Measurements from ENCODE around the gene PIAS2.
"Not testable (repeated sequence)": the region's sequence is repeated elsewhere in the genome, so short reads cannot be mapped to it uniquely, and the experiment has no call there.

Gene PIAS2

GRCh38 chr18:46909497-46909896 is 7.8 kb downstream of the PIAS2 start:
- DNase-seq (ENCODE audit: low read depth) = no peak

DNA sequence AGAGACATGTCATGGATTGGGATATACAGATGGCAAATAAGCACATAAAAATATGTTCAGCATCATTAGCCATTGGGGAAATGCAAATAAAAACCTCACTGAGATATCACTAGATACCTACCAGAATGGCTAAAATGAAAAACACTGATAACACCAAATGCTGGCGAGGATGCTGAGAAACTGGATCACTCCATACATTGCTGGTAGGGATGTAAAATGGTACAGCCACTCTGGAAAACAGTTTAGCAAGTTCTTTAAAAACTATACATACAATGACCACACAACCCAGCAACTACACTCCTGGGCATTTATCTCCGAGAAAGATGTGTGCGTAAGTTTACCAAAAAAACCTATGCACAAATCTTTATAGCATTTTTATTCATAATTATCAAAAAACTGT is 13.9 kb downstream of the PIAS2 start:
- no peak for DNase-seq (ENCODE audit: low read depth)

DNA sequence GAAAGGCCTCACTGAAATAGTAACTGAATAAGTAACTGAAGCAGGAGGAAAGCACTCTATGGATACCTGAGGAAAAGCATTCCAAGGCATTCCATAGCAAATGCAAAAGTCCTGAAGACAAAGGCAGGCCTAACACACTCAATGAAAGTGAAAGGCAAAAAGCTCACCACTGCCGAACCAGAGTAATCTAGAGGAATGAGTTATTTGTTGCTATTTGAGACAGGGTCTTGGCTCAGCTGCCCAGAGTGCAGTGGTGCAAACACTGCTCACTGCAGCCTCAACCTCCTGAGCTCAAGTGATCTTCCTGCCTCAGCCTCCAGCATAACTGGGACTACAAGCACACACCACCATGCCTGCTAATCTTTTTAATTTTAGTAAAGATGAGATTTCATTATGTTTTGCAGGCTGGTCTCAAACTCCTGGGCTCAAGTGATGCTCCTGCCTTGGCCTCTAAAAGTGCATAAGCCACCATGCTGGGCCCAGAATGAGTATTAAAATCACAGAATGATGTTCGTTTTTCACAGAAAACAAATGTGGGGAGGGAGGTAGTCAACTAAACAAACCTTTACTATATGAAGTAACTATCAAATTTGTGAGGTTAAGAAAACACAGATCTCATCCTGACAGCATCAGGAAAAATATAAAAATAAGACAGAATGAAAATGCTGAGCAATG is 17.9 kb downstream of the PIAS2 start:
- no peak for DNase-seq (ENCODE audit: low read depth)

GRCh38 chr18:46894124-46894523 is 23.2 kb downstream of the PIAS2 start:
- DNase-seq (ENCODE audit: low read depth) = no peak

DNA sequence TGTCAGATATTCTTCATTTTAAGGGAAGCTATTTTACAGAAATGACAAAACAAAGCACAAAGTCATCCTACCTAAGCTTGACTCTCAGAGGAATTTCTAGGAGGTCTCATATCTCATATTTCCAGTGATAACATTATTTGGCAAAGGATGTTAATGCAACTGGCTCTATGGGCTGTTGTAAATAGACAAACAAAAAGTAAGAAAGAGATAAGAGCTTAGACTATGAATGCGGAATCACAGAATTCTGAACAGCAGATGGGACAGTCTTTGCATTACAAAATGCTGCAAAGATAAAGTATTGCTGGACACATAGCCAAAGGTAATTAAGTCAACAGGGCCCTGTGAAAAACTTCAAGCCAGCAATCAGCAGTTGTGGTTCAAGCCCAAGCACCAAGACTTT is 23.9 kb downstream of the PIAS2 start:
- no peak for DNase-seq (ENCODE audit: low read depth)

- DNase-seq (ENCODE audit: low read depth) = no peak
Observed at GRCh38 chr18:46892842-46893241, 24.5 kb downstream of the PIAS2 start.

DNA sequence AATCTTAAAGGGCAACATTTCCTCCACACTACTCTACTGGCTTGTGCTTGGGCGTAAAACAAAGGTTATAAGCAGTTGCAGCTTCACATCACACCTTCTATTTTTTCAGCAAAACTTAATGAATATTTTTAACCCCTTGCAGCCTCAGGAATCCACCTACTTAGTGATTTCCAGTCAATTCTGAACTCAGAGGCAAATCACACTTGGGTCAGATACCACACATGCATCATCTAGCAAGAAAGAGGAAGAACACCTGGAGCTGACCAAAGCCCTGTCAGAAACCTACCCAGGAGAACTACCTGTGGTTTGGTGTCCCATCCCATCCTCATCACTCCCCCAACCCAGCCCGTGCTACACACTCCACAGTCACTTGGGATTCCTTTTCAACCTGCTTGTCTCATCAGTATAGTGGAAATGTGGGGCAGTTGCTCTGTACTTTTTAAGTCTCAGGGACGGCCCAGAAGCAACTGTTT is 25.5 kb downstream of the PIAS2 start:
- DNase-seq (ENCODE audit: low read depth) = no peak

DNA sequence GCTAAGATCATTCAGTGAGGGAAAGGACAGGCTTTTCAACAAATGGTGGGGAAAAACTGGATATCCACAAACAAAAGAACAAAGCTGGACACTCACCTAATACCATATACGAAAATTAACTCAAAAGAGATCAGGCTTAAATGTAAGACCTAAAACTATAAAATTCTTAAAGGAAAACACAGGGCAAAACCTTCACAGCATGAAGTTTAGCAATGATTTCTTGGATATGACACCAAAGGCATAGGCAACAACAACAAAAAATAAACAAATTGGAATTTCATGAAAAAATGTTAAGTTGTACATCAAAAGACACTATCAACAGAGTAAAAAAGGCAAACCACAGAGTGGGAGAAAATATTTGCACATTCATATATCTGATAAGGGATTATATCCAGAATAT is 28.3 kb downstream of the PIAS2 start:
- no peak for DNase-seq (ENCODE audit: low read depth)

DNA sequence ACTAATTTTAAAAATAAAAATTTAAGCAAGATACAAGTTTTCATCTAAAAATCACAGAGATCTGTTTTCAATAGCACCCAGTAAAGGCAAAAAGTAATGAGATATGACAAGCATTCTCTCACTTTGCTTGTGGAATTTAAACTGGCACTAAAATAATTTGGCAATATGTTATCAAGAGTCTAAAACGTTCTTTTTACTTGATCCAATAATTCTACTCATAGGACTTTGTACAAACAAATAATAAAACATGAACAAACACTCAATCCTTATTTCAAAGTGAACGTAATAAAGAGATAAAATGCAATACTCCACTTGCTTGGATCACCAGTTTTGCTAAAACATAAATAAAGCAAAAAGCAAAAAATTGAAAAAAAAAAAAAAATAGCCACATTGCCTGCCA is 30.4 kb downstream of the PIAS2 start:
- no peak for DNase-seq (ENCODE audit: low read depth)

DNA sequence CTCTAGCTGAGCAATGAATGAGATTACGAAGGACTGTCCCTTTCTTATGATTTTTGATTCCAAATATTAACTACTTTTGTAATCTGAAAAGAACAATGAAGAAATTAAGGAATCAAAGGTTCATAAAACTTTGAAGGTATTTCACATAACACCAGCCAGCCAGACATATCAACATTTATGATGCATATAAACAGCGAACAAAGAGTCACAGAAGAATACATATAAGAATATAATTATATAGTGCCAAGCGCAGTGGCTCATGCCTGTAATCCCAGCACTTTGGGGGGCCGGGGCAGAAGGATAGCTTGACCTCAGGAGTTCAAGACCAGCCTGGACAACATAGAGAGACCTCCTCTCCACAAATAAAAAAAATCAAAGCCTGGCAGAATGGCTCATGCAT is 34.1 kb downstream of the PIAS2 start:
- DNase-seq (ENCODE audit: low read depth) = no peak

DNA sequence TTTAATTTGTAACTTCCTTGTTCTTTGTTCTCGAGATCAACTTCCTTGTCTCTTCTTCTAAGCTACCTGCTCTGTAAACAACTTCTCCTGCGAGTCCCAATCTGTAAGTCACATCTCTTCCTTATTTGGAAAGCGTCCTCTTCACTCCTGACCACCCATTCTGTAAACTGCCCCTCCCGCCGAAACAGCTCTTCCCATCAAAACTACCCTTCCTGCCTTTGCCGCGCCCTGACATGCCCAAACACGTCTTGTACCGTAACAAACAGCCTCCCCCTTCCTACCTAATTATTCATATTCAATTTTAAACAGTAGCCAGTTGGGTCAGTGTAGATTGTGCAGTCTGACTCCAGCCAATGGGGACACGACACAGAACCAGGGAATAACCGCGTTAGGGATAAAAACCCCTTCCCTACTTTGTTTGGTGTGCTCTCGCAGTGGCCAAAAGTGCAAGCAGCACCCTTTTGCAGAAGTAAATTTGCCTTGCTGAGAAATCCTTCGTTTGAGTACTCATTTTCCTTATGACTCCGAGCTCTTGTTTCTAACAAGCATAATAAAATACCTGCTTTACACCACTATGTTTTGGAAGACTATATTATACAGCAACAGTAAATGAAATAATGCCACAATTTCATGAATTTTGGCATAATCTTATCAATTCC is 39.8 kb downstream of the PIAS2 start:
- no peak for DNase-seq (ENCODE audit: low read depth)

DNA sequence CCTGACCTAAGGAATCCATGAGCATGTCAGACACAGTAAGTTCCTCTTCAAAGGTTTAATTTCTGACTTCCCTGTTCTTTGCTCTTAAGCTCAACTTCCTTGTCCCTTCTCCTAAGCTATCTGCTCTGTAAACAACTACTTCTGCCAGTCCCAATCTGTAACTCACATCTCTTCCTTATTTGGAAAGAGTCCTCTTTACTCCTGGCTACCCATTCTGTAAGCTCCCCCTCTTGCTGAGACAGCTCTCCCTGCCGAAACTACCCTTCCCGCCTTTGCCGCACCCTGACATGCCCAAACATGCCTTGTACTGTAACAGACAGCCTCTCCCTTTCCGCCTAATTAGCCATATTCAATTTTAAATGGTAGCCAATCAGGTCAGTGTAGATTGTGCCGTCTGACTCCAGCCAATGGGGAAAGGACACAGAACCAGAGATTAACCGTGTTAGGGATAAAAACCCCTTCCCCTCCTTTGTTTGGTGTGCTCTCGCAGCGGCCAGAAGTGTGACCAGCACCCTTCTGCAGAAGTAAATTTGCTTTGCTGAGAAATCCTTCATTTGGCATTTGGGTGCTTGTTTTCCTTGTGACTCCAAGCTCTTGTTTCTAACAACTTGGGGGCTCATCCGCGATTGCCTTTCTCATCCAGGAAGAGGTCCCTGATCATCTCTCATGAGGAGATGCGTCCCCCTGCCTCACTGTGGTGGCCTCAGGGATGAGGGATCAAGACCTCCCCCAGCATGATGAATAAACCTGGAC is 49.0 kb downstream of the PIAS2 start:
- DNase-seq (ENCODE audit: low read depth) = no peak

DNA sequence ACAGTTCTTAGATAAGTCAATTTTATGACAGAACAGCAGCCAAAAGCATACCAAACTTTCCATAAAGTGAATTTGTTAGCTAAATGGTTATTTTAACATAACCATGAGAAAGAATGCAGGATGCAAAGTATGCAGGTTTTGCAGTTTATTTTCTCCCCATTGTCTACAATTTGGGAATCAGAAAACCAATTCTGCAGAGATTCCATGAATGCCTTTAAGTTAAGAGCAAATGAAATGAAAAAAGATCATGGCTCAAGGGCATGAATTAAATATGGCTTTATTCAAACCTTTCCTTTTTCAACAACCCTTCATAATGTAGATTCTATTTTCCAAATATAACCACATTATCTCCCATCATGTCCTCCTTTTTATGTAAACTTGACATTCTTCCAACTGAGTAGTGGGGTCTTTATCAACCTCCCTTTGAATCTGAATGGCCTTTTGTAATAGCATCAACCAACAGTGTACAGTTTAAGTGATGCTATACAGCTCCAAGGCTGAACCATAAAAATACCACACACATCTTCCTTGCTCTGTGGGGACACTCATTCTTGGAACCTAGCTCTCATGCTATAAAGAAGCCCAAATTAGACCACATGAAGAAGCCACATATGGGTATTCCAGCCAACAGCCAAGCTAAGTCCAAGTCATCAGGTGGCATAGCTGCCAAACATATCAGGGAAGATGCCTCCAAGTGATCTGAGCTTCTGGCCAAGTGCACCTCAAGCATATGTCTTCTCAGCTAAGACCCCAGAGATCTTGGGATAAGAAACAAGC is 49.8 kb downstream of the PIAS2 start:
- DNase-seq (ENCODE audit: low read depth) = no peak

- DNase-seq (ENCODE audit: low read depth) = no peak
Observed at GRCh38 chr18:46866523-46866922, 50.8 kb downstream of the PIAS2 start.

- DNase-seq (ENCODE audit: low read depth) = not testable (repeated sequence)
Observed at GRCh38 chr18:46865245-46865644, 52.1 kb downstream of the PIAS2 start.

DNA sequence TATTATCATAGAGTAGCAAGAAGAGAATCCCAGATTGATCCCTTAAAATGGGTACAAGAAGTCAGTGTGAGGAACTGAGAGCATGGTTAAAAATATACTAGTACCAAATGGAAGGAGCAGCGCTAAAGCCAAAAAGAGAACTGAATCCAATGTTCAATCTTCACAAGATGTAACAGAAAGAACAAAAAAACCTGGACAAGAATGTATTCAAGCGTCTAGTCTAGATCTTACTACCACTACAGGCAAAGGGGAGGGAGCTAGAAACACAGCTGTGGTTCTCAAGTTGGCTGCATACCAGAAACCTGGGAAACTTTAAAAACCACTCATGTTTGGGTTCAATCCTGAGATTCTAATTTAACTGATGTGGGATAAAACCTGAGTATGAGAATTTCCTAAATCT is 57.5 kb downstream of the PIAS2 start:
- no peak for DNase-seq (ENCODE audit: low read depth)

DNA sequence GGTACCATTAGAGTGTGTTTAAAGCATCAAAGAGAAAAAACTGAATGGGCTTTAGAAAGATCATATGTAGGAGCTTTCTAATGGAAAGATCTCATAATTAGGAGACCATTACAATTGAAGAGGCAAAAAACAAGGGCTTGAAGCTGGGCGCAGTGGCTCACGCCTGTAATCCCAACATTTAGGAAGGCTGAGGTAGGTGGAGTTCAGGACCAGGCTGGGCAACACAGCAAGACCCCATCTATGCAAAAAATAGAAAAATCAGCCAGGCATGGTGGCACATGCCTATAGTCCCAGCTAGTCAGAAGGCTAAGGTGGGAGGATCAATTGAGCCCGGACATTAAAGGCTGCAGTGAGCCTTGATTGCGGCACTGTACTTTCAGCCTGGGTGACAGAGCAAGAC is 59.0 kb downstream of the PIAS2 start:
- DNase-seq (ENCODE audit: low read depth) = no peak

DNA sequence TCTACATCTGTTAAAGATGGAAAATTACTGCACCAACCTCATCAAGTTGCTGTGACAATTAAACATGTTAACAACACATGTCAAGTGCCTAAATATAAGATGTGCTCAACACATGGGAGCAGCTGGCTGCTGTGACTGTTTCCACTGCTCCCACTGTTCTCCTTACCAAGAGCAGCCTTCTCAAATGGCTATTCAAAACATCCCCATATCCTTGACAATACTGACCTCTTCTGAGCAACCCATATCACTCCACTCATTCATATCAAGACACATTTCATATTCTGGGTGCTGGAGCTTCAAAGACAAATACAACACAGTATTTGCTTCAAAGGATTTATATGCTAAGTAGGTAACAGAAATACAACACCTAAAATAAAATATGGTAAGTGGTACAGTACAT is 60.3 kb downstream of the PIAS2 start:
- no peak for DNase-seq (ENCODE audit: low read depth)

- no peak for DNase-seq (ENCODE audit: low read depth)
Observed at GRCh38 chr18:46849007-46849406, 68.3 kb downstream of the PIAS2 start.

DNA sequence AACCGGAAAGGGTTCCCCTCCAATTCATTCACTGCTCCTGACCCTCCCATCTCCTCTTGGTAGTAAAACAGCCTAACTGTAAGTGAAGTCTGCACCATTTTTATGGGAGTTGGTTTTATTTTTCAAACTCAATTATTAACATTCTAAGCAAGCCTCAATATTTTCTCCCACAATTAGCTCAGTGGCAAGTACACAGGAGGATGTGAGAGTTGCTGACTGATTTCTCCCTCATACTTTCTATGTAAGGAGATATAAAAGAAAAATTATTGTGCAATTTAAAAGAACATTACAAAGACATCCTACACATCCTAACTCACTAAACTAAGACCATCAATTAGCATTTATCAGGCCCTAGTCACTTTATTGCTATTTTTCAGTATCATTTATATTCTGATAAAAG is 73.9 kb downstream of the PIAS2 start:
- DNase-seq (ENCODE audit: low read depth) = no peak

DNA sequence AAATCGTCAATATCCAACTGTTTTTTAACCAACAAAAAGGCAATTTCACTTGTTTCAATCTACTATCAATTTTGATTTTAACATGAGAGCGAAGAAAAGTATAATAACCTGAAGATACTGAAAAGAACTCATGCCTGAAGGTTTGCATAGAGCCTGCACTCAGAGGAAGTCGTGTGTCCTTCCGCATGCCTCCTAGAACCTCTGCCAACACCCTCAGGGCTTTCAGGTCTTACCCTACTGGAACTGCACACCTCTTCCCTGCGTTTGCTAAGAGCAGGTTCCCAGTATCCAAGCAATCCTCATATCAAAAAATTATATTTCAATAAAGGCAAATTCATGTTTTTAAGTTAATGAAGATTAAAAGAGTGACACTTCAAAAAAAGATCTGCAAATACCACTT is 74.7 kb downstream of the PIAS2 start:
- DNase-seq (ENCODE audit: low read depth) = no peak

DNA sequence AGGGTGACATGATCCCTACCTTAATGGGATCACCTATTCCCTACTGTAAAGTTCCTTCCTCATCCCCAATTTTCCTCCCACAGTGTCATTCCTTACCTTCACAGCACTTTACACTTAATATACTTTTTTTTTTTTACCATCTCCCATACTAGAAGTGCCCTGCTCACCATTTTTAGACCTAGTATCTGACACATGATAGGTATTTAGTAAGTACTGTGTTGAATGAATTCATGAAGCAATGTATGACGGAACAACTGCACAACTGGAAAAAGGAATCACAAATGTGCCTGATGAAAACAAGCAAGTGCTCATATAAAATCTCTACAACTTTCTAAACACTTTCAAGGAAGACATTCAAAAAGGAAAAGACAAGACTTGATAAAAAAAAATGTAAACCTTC is 83.4 kb downstream of the PIAS2 start:
- no peak for DNase-seq (ENCODE audit: low read depth)

GRCh38 chr18:46832849-46833248 is 84.5 kb downstream of the PIAS2 start:
- DNase-seq (ENCODE audit: low read depth) = no peak

Measured in activated T-helper 1 cell treated with Interleukin-2 at 50 U/mL for 16 hours (primary cell).